HepG2 (cell line): Measurements from ENCODE around the gene AGO4. TPM values are rescaled to one million over a fixed set of nuclear protein-coding genes. Genes with fewer than 3 reads are reported as not detected.
A peak's percentile ranks its signal among the peaks of the same experiment; 100 is the strongest.

Source experiments
- FOXA3 ChIP-seq: IDR thresholded peaks from 2 replicates; pipeline ENCODE4 v1.6.1; 2016; ENCODE audit warnings: missing genetic modification reagents, missing compliant biosample characterization
- HIC2 ChIP-seq: sonication (generic); formaldehyde crosslinking; IDR thresholded peaks from 2 replicates; pipeline ENCODE4 v1.9.0; 2022; ENCODE audit warnings: low read depth, missing genetic modification reagents
- MLX ChIP-seq: IDR thresholded peaks from 2 replicates; pipeline ENCODE4 v1.6.1; 2016
- NCOR1 ChIP-seq: fragments of 200-600 bp; sonication (generic); IDR thresholded peaks from 2 replicates; pipeline ENCODE4 v1.7.0; 2017; ENCODE audit warnings: antibody characterized with exemption, low read length, borderline replicate concordance
- PBX2 ChIP-seq: IDR thresholded peaks from 2 replicates; pipeline ENCODE4 v1.6.1; 2016; ENCODE audit warnings: control low read depth
- PCBP1 ChIP-seq: fragments of 200-400 bp; formaldehyde crosslinking; IDR thresholded peaks from 2 replicates; pipeline ENCODE4 v1.6.1; 2017; ENCODE audit warnings: mild to moderate bottlenecking, low read depth, low read length, borderline replicate concordance
- RARA ChIP-seq: IDR thresholded peaks from 2 replicates; pipeline ENCODE4 v1.6.1; 2016; ENCODE audit warnings: missing genetic modification reagents, missing compliant biosample characterization
- REPIN1 ChIP-seq: sonication (generic); formaldehyde crosslinking; IDR thresholded peaks from 2 replicates; pipeline ENCODE4 v1.8.0; 2022; ENCODE audit warnings: missing genetic modification reagents, low read depth, mild to moderate bottlenecking, borderline replicate concordance
- RFX3 ChIP-seq: IDR thresholded peaks from 2 replicates; pipeline ENCODE4 v1.6.1; 2016; ENCODE audit warnings: missing biosample characterization, missing genetic modification reagents
- RXRA ChIP-seq: sonication (generic); formaldehyde crosslinking; IDR thresholded peaks from 2 replicates; pipeline ENCODE4 v1.5.1; 2020; ENCODE audit warnings: missing genetic modification reagents
- SMC3 ChIP-seq: IDR thresholded peaks from 2 replicates; pipeline ENCODE4 v1.6.1; 2011; ENCODE audit warnings: low read length, improper control_type of control experiment
- SOX6 ChIP-seq, 2 experiments: fragments of 450-650 bp in 1 of 2; sonication (generic) in 1 of 2; formaldehyde crosslinking in 1 of 2; IDR thresholded peaks; 2 replicates each; pipeline versions ENCODE4 v1.4.0 to v1.6.1; 2017 to 2020; ENCODE audit warnings: antibody characterized with exemption in 1 of 2, mild to moderate bottlenecking in 1 of 2, missing genetic modification reagents in 1 of 2
- ZFP36L2 ChIP-seq: sonication (generic); formaldehyde crosslinking; IDR thresholded peaks from 2 replicates; pipeline ENCODE4 v1.4.0; 2020; ENCODE audit warnings: missing genetic modification reagents
- ZNF281 ChIP-seq: sonication (generic); formaldehyde crosslinking; IDR thresholded peaks from 2 replicates; pipeline ENCODE4 v1.4.0; 2020; ENCODE audit warnings: missing genetic modification reagents, borderline replicate concordance
- ZNF629 ChIP-seq: sonication (generic); formaldehyde crosslinking; conservative IDR thresholded peaks from 2 replicates; pipeline ENCODE4 v1.5.0; 2020; ENCODE audit warnings: missing genetic modification reagents
- ZNF737 ChIP-seq: sonication (generic); formaldehyde crosslinking; IDR thresholded peaks from 2 replicates; pipeline ENCODE4 v1.5.0; 2020; ENCODE audit warnings: missing genetic modification reagents, mild to moderate bottlenecking, borderline replicate concordance
- ZNF747 ChIP-seq: sonication (generic); formaldehyde crosslinking; IDR thresholded peaks from 2 replicates; pipeline ENCODE4 v1.8.1; 2023; ENCODE audit warnings: missing genetic modification reagents, mild to moderate bottlenecking, borderline replicate concordance
- polyA plus RNA-seq, 8 experiments: library from polyadenylated mRNA; depleted of rRNA in 3 of 8; stranded (reverse) in 7 of 8; unstranded in 1 of 8; fragments of >200 nt; fragmentation: Illumina TruSeq in 4 of 8; extraction: Trizol in 4 of 8; gene quantifications; 2 replicates each; pipeline versions ENCODE4 v1.2.1 to v1.2.3, GENCODE V29; 2011 to 2016; ENCODE audit warnings: low read depth in 4 of 8, missing spikeins in 1 of 8, mixed read lengths in 1 of 8; ENCODE audit not compliant: insufficient read depth in 1 of 8
- total RNA-seq, 5 experiments: library from RNA; depleted of rRNA; stranded (reverse); fragments of >200 nt; fragmentation: Illumina TruSeq; extraction: Trizol; gene quantifications; 2 replicates each; pipeline ENCODE4 v1.2.3, GENCODE V29; 2016; ENCODE audit warnings: low read depth in 1 of 5

AGO4 gene
- total and polyA plus RNA-seq, 2 of the 13 experiments (the other 11 are each of a cell fraction or from before 2014, with no cell fraction given) = 6.0 to 13.8 TPM

GRCh38 chr1:35886577-35887431, 79.0 kb downstream of the AGO4 start (continued):
- TF ChIP-seq ZNF281 (CRISPR knock-in tag) = peak; percentile 21; the same call in 1 of the 2 replicates
- no peak for TF ChIP-seq NCOR1
- no peak for TF ChIP-seq FOXA3
- no peak for TF ChIP-seq RFX3
- no peak for TF ChIP-seq ZNF737 (CRISPR knock-in tag)
- TF ChIP-seq ZNF747 (CRISPR knock-in tag) = no peak
- TF ChIP-seq REPIN1 = no peak
- no peak for TF ChIP-seq PBX2
- 0 out of 2 replicates have a peak, but pooled peaks have one; percentile 27 for TF ChIP-seq ZNF629
- TF ChIP-seq RARA (CRISPR knock-in tag) = peak; percentile 59
- TF ChIP-seq ZFP36L2 (CRISPR knock-in tag) = no peak
- peak; percentile 42; the same call in 1 of the 2 replicates for TF ChIP-seq RXRA (CRISPR knock-in tag)
- no peak for TF ChIP-seq SMC3
- TF ChIP-seq MLX (CRISPR knock-in tag) = no peak
- no peak for TF ChIP-seq PCBP1
- no peak for TF ChIP-seq HIC2 (CRISPR knock-in tag)
- no peak for TF ChIP-seq SOX6 (IDR thresholded peaks at IDR 0.05)
- no peak for TF ChIP-seq SOX6 (CRISPR knock-in tag; IDR thresholded peaks at IDR 0.05)
